Measurements from ENCODE around the gene IP6K3. TPM values are rescaled to one million over a fixed set of nuclear protein-coding genes. Genes with fewer than 3 reads are reported as not detected.
A peak's percentile ranks its signal among the peaks of the same experiment; 100 is the strongest.

The IP6K3 gene
- total RNA-seq, 2 experiments from 2014 or later, result not detected

GRCh38 chr6:33705955-33706725 lies 40.6 kb downstream of the IP6K3 start:
- Mint-ChIP-seq H3K36me3 (ENCODE audit: low read depth) (peaks cover 48% of the 10 kb centered on the region), H3K27ac (no peak overlapping the region), H3K4me3 (no peak overlapping the region), H3K9me3 (ENCODE audit: insufficient read depth) (no peaks in the 10 kb centered on the region), H3K4me1 (ENCODE audit: low read depth) (peaks cover 43% of the 10 kb centered on the region), H3K27me3 (ENCODE audit: low read depth) (no peaks in the 10 kb centered on the region)
- ChIA-PET CTCF (interaction anchor here (0.8 to 1.4 kb wide), 3 partner anchors 9 to 56 kb away, joined by 3 to 5 read pairs (median 3); no protein-coding TSS in a partner anchor), POLR2A (interaction anchor here (1.2 kb wide), 1 partner anchor 85 kb away, joined by 3 read pairs; the partner anchor contains the start of gene ITPR3)
- ATAC-seq (no peak), DNase-seq (no peak)

GRCh38 chr6:33705268-33705885 lies 41.3 kb downstream of the IP6K3 start:
- ChIA-PET CTCF (interaction anchor here (0.8 to 1.4 kb wide), 3 partner anchors 8 to 56 kb away, joined by 3 to 5 read pairs (median 3); no protein-coding TSS in a partner anchor), POLR2A (no interaction called here)
- Mint-ChIP-seq H3K27me3 (ENCODE audit: low read depth) (no peaks in the 10 kb centered on the region), H3K9me3 (ENCODE audit: insufficient read depth) (no peaks in the 10 kb centered on the region), H3K27ac (no peak overlapping the region), H3K36me3 (ENCODE audit: low read depth) (peaks cover 49% of the 10 kb centered on the region), H3K4me3 (no peak overlapping the region), H3K4me1 (ENCODE audit: low read depth) (peaks cover 39% of the 10 kb centered on the region)
- ATAC-seq (no peak), DNase-seq (no peak)

- peak overlapping the region; percentile 13 for H3K27ac Mint-ChIP-seq
- ChIA-PET CTCF (interaction anchor here (1.4 kb wide), 1 partner anchor 7 kb away, joined by 5 read pairs; no protein-coding TSS in a partner anchor), POLR2A (no interaction called here)
- H3K4me3 Mint-ChIP-seq, result no peak overlapping the region
- H3K4me1 Mint-ChIP-seq (ENCODE audit: low read depth), result peaks cover 40% of the 10 kb centered on the region
- peaks cover 47% of the 10 kb centered on the region for H3K36me3 Mint-ChIP-seq (ENCODE audit: low read depth)
- H3K27me3 Mint-ChIP-seq (ENCODE audit: low read depth), result no peaks in the 10 kb centered on the region
- no peak for ATAC-seq
- no peaks in the 10 kb centered on the region for H3K9me3 Mint-ChIP-seq (ENCODE audit: insufficient read depth)
- no peak for DNase-seq
Observed at GRCh38 chr6:33704215-33705066, 42.3 kb downstream of the IP6K3 start.

- peak overlapping the region; percentile 59 for H3K27ac Mint-ChIP-seq
- peaks cover 35% of the 10 kb centered on the region for H3K4me1 Mint-ChIP-seq (ENCODE audit: low read depth)
- H3K27me3 Mint-ChIP-seq (ENCODE audit: low read depth), result no peaks in the 10 kb centered on the region
- H3K9me3 Mint-ChIP-seq (ENCODE audit: insufficient read depth), result no peaks in the 10 kb centered on the region
- CTCF ChIA-PET, result interaction anchor here (0.8 to 2.7 kb wide), 7 partner anchors 9 to 123 kb away, joined by 3 to 44 read pairs (median 8); partner anchors contain the start of genes BAK1 and UQCC2
- no peak overlapping the region for H3K4me3 Mint-ChIP-seq
- POLR2A ChIA-PET, result interaction anchor here (1.0 kb wide), 1 partner anchor 9 kb away, joined by 4 read pairs; the partner anchor contains the start of gene UQCC2
- DNase-seq, result peak; percentile 48
- ATAC-seq, result peak; percentile 57
- H3K36me3 Mint-ChIP-seq (ENCODE audit: low read depth), result peaks cover 43% of the 10 kb centered on the region
Observed at GRCh38 chr6:33702345-33702977, 44.2 kb downstream of the IP6K3 start.

- ChIA-PET CTCF (interaction anchor here (0.6 to 2.7 kb wide), 36 partner anchors 10 to 270 kb away, joined by 3 to 51 read pairs (median 4); partner anchors contain the start of genes BAK1, ITPR3 and UQCC2), POLR2A (interaction anchor here (0.6 to 2.0 kb wide), 4 partner anchors 11 to 1965 kb away, joined by 3 to 7 read pairs (median 4); partner anchors contain the start of genes ITPR3 and UQCC2)
- Mint-ChIP-seq H3K4me3 (no peak overlapping the region), H3K9me3 (ENCODE audit: insufficient read depth) (no peaks in the 10 kb centered on the region), H3K27me3 (ENCODE audit: low read depth) (no peaks in the 10 kb centered on the region), H3K36me3 (ENCODE audit: low read depth) (peaks cover 54% of the 10 kb centered on the region), H3K27ac (peak overlapping the region; percentile 40), H3K4me1 (ENCODE audit: low read depth) (peaks cover 49% of the 10 kb centered on the region)
- ATAC-seq (peak; percentile 76), DNase-seq (peak; percentile 87)
Observed at GRCh38 chr6:33700391-33701050, 46.2 kb downstream of the IP6K3 start.

GRCh38 chr6:33699739-33700138 lies 47.0 kb downstream of the IP6K3 start:
- Mint-ChIP-seq H3K27me3 (ENCODE audit: low read depth) (no peaks in the 10 kb centered on the region), H3K4me3 (no peak overlapping the region), H3K9me3 (ENCODE audit: insufficient read depth) (no peaks in the 10 kb centered on the region), H3K27ac (peak overlapping the region; percentile 40), H3K36me3 (ENCODE audit: low read depth) (peaks cover 57% of the 10 kb centered on the region), H3K4me1 (ENCODE audit: low read depth) (peaks cover 56% of the 10 kb centered on the region)
- DNase-seq, result no peak
- no peak for ATAC-seq
- ChIA-PET CTCF (interaction anchor here (0.7 to 2.7 kb wide), 23 partner anchors 9 to 167 kb away, joined by 3 to 51 read pairs (median 6); partner anchors contain the start of genes BAK1, ITPR3 and UQCC2), POLR2A (interaction anchor here (1.1 to 2.0 kb wide), 3 partner anchors 11 to 115 kb away, joined by 3 to 7 read pairs (median 5); partner anchors contain the start of genes ITPR3 and UQCC2)

GRCh38 chr6:33699131-33699530 lies 47.6 kb downstream of the IP6K3 start:
- ChIA-PET POLR2A (no interaction called here), CTCF (no interaction called here)
- DNase-seq, result no peak
- Mint-ChIP-seq H3K27me3 (ENCODE audit: low read depth) (no peaks in the 10 kb centered on the region), H3K4me3 (no peak overlapping the region), H3K36me3 (ENCODE audit: low read depth) (peaks cover 59% of the 10 kb centered on the region), H3K27ac (peak overlapping the region; percentile 31), H3K4me1 (ENCODE audit: low read depth) (peaks cover 62% of the 10 kb centered on the region), H3K9me3 (ENCODE audit: insufficient read depth) (no peaks in the 10 kb centered on the region)
- ATAC-seq, result no peak

- Mint-ChIP-seq H3K4me1 (ENCODE audit: low read depth) (peaks cover 67% of the 10 kb centered on the region), H3K9me3 (ENCODE audit: insufficient read depth) (no peaks in the 10 kb centered on the region), H3K27ac (peak overlapping the region; percentile 39), H3K4me3 (no peak overlapping the region), H3K27me3 (ENCODE audit: low read depth) (no peaks in the 10 kb centered on the region), H3K36me3 (ENCODE audit: low read depth) (peaks cover 62% of the 10 kb centered on the region)
- ATAC-seq (no peak), DNase-seq (no peak)
- ChIA-PET CTCF (no interaction called here), POLR2A (no interaction called here)
Observed at GRCh38 chr6:33698494-33698893, 48.2 kb downstream of the IP6K3 start.

- ATAC-seq (no peak), DNase-seq (no peak)
- Mint-ChIP-seq H3K4me1 (ENCODE audit: low read depth) (peaks cover 73% of the 10 kb centered on the region), H3K36me3 (ENCODE audit: low read depth) (peaks cover 67% of the 10 kb centered on the region), H3K27me3 (ENCODE audit: low read depth) (no peaks in the 10 kb centered on the region), H3K9me3 (ENCODE audit: insufficient read depth) (no peaks in the 10 kb centered on the region), H3K27ac (peak overlapping the region; percentile 92), H3K4me3 (no peak overlapping the region)
- POLR2A ChIA-PET, result interaction anchor here (1.4 to 1.6 kb wide), 2 partner anchors 13 to 77 kb away, joined by 3 to 6 read pairs; partner anchors contain the start of genes ITPR3 and UQCC2
- CTCF ChIA-PET, result interaction anchor here (1.0 to 1.6 kb wide), 7 partner anchors 8 to 119 kb away, joined by 4 to 10 read pairs (median 5); partner anchors contain the start of gene UQCC2
Observed at GRCh38 chr6:33697845-33698244, 48.9 kb downstream of the IP6K3 start.
